Measurements from ENCODE around the gene IQCH.
A peak's percentile ranks its signal among the peaks of the same experiment; 100 is the strongest.

IQCH gene

DNA sequence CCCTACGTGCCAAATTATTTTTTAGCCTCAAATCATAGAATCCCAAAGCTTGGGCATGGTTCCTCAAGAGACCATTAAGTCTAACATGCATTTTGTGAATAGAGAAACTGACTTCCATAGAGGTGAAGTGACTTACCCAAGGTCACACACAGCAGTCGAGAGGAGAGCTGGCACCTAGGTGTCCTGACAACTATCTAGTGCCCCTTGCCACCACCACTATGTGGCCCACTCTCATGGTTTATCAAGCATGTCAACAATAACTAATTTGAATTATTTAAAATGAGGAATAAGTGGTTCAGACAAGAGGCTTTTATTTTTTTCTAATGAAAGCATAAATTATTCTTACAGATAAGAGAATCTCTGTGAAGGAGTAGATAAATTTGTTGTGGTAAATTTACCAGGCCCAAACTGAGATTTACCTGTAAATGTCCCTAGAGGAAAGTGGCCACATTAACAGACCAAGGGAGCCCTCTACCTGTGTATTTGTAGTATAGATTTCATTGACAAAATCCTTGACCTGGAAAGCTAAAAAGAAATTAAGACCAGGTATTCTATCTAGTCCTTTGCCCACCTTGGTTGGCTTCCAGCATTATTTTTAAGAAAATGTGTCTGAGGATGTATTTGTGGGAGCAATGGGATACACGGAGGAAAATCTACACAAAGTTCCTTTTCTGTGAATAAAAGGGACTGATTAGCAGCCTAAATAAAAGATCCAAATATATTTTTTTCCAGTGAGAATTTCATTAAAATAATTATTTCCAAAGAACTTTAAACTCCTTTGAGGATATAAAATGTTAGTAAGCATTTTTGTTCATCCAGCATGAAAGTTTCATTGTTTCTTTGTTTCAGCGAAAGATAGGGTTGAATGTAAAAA, 49.1 kb downstream of the IQCH start:
- peak; percentile 57 for DNase-seq

DNA sequence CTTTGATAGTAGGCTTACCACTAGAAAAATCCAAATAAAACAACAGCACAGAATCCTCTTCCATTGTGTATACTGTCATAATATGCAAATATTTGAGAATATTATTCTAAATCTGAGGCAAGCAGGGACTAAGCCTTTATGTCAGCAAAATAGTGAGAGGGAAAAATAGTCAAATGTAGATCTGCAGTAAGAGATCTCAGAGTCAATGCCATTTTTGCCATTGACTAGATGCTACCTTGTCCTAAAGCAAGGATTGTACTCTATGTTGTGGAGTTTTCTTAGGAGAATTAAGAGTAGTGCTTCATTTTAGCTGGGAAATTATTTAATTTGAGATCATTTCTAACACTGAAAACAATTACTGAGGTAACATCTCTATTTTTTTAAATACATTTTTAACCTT, 50.2 kb downstream of the IQCH start:
- no peak for DNase-seq

DNA sequence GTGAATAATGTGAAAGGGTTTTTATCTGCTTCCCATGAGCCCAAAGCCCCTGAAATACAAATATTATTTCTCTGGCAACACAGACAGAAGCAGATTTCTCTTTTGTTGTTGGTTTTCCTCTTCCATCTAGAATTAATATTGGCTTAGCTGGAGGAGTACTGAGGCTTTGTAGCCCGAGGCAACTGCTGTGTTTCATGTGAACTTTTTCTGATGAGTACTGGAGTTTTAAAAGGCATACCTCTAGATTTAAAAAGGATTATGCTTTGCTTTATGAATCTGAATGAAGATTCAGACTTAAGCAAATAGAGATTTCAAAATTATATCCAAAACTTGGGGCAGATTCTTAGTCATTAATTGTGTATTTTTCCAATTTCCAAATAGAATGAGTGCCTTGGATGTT, 50.9 kb downstream of the IQCH start:
- DNase-seq: no peak

DNA sequence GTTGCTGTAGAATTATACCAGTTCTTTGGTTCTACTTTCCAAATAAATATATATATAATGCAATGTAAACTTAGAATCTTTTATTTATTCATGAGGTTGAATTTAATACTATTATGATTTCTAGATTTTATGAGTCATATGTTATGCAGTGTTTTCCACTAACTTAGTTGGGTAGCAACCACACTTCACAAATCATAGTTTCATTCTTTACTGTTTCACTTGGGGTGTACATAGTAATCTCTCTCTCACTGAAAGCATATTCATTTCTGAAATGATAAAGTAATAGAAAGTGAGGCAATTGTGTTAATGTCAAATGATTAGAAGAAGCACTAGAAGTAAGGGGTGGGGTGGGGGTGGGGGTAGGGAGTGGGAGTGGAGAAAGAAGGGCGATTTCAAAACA, 52.6 kb downstream of the IQCH start:
- no peak for DNase-seq

DNA sequence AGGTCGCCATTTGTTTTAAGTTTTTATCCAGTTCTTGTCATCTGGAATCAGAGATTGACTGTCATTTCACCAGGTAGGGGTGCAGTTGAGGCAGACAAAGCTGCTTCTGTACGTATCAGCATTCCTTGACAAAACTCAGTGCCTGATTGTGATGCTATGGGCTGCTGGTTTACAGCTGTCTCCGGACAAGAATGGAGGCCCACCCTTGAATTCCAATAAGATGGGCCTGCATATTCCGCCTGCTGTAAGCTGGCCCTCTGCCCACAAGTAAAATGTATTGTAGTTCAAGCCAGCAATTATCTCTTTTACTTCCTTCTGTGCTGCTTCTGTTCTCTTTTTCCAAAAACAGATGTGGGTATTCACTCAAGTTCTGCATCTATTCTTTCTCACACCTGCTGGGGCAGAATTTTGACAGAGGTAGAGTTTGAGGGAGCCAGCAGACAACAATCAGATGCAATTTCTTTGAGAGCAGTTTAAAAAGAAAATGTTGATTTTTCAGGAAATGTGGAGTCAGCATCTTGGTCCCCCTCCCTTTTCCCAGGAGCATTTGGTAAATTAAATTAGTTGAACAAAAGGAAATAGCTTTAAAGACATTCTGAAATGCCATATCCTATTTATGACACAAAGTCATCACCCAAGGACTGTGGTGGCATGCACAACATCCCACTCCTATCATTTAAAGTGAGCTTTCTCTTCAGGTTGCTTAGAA, 53.5 kb downstream of the IQCH start:
- DNase-seq: no peak

DNA sequence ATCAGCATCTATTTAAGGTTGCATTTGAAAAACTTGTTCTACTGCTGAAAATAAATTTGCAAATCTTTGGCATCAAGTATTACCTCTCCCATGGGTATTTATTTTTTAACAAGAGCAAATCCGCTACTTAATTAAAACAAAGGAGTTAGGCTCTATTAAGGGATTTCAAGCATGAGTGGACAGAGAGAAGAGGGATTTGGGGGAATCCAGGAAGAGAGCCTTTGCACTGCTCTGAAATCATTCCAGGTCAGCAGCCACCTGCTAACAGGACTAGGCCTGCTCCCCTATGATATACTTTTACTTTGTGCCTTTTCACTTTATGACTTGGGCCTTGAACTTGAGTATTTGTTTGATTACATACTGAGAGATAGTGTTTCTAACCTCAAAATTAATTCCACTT, 57.1 kb downstream of the IQCH start:
- no peak for DNase-seq

DNA sequence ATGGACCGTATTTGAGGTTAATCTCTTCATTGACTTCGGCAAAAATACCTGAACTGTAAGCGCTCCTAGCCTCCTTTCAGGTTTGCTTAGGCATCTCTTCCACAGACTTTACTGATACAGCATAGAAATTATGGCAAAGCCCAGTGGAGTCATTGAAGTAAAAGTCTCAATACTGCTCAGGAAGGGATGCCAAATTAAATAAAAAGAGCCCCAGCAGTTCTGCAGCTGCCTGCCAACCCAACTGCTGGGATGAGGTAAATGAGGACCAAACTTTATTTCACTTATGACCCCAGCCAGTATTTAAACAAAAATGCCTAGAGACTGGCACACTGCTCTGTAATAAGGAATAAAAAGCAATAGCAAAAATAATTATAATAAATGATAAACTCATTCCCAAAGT, 65.4 kb downstream of the IQCH start:
- DNase-seq: no peak

DNA sequence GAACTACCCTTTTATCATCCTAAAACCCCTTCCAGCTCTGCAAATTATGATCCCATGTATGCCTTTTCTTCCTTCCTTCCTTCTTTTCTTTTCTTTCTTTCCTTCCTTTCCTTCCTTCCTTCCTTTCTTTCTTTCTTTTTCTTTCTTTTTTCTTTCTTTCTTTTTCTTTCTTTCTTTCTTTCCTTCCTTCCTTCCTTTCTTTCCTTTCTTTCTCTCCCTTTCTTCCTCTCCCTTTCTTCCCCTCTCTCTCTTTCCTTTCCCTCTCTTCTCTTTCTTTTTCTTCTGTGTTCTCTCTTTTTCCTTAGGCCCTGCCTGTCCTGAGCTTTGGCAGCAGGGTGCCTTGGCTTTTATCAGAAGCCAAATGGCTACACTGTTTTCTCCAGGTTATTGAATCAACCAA, 66.8 kb downstream of the IQCH start:
- DNase-seq: no peak

DNA sequence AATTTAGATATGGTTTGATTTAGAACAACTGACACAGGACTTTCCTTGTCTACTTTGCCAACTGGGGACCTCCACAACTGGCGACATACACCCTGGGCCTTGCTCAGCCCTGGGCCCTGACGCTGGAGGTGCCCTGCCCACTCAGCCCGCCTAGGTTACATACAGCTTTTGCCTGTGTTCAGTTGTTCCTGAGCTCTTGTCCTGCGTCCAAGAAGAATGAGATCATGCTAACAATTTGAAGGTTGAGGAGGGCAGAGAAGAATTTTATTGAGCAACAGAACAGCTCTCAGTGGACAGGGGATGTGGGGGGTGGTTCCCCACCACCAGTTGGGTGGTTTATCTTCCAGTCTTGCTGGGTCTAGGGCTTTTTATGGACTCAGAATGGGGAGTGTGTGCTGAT, 67.9 kb downstream of the IQCH start:
- no peak for DNase-seq

DNA sequence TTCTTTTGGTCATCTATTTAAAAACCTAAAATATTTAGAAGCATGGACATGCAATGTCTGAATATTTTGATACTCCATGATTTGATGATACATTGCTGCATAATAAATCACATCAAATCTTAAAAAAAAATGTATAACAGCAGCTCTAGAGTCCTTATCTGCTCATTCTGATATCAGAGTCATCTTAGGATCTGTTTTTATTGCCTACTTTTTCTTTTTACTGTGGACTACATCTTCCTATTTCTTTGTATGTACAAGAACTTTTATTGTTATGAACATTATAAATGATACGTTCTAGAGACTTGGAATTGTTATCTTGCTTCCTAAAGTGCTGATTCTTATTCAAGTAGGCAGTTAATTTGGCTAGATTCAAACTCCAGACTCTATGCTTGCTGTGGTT, 72.7 kb downstream of the IQCH start:
- no peak for DNase-seq

DNA sequence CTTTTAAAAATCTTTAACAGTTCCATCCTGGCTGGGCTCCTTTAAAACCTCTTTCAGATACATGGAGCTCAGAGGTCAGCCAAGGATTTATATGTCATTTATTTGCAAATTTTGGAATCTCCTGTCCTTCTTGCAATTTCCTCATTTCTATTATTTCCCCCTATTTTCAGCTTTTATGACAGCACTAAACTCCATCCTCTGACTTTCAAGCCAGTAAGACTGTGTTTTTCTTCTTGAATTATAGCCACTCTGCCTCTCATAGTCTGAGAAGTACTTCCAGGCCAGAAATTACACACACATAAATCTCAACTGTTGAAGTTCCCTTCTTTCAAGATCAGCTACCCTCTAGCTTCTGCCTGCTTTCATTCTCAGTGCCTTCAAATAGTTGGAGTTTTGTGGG, 73.2 kb downstream of the IQCH start:
- DNase-seq: no peak

DNA sequence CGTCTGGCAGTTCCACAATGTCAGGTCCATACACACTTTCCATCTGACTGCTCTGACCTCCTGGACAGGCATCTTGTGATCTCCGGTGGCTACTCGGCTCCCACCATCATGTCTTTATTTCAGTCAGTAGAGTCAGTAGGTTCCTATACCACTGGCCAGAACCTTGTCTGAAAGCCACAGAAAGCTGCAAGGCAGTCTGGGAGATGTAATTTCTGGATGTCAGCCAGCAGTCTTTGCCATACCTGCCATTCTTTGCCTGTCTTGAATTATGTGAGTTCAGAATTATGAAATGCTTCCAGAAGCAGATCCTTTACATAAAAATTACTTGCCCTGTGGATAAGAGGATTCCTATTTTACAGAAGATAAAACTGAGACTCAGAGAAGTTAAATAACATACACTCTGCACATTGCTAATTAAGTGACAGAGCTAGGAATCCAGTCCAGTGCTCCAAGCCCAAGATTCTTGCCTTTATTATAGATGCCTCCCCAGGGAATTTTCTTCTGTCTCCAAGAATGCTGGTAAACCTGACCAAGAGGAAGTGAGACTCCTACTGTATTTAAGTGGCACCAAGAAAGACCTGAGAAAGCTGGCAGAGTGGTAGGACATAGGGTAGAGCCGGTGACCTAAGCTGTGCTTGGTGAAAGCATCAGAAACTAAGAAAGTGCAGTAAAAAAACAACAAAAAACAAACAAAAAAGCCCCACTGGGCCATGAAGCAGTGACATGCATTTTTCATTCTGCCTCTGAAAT, 75.6 kb downstream of the IQCH start:
- DNase-seq: no peak

DNA sequence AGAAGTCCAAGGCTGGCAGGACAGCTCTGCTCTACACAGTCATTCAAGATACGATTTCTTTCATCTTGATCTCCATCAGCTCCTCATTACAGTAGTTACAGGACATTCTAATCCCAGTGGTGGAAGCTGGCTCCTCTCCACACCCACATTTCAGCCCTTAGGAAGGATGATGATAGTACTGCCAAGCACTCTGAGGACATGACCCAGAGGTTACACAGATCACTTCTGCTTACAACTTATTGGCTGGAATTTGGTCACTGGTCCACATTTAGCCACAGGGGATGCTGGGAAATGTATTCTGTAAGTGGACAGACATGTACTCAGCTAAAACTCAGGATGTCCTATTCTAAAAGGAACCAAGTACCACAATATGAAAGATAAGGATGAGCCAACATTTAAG, 77.1 kb downstream of the IQCH start:
- no peak for DNase-seq

DNA sequence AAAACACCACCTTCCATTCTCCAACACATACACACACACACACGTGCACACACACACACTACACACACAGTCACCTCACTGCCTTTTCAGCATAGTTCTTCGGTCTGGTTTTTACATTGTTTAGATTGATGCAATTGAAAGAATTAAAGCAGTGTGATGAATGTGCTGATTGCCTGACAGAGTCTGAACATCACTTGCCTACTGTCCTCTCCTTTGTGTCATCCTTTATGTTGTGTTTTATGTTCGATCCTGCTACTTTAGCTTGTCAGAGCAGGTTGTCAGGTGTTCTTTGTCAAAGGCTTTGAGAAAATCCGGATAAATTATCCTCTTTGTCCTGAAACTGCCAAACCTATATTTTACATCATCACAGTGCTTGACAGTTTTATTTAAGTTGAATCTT, 80.4 kb downstream of the IQCH start:
- no peak for DNase-seq

DNA sequence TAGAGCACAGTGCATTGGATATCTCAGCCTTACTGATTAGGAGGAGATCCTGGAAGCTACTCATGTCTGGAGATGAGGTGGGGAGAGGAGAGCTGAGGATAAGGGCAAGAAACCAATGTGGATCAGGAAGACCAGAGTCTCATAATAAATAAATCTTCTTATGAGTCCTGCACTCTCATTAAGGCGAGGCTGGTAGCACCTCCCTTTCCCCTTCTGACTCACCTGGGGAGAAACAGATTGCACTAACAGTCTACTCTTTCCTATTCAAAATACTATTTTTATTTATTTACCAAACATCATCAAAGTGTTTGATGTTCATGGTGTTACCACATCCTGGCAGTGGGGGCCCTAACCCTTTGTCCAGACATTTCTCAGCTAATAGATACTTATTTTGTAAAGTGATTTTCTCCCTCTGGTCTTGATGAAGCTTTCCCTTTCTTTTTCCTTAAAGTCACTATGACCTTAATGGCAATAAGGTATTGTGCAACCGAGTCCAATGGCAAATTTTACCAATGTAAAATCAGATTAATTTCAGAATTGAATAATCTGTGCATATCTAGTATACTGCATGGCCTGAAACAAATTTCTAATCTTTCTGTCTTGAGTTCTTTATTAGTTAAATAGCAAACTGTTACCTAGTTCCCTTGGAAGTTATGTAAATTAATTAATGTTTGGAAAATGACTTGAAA, 81.1 kb downstream of the IQCH start:
- no peak for DNase-seq

DNA sequence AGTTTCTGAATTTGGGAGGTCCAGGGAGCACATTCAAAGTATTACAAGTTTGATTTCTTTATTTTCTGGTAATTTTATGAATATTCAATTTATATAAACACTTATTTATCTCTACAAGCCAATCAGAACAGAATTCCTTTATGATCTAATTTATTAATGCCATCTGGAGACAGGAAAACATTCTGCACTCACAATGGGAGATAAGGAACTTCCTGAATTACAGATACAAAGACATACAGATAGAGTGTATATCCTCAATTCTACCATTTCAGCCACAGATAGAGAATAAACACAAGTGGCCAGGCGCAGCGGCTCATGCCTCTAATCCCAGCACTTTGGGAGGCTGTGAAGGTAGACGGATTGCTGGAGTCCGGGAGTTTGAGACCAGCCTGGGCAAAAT, 86.0 kb downstream of the IQCH start:
- no peak for DNase-seq

DNA sequence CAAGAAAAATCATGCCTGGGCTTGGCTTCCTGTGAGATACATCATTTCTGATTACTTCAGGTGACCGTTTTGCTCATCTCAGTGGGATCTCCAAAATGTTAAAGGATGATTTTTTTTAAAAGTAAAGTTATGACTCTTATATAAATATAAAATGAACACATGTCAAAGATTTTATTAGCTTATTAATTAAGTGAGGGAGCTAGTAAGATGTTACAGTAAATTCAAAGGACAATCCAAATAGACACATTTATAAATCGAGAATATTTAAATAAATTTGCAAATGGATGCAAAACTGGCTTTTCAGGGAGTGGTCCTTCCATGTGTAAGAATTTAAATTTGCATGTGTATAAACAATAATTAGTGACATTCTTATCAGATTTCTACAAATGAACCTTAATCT, 87.0 kb downstream of the IQCH start:
- DNase-seq: no peak

DNA sequence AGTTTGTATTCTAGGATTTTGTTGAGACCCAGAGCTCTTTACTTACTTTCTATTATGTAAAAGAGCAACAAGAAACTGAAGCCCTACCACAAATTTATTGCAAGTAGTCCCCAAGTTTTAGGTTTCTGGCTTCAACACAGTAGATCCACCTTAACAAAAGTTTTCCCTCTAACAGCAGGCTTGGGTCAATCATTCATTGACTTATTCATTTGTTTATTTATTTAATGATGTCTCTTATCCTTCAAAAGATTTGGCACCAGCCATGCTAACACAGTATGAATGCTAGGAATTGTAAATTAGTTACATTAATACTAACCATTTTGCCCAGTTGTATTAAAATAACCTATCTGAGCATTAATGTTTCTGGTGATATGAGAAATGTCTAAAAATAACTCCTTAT, 88.6 kb downstream of the IQCH start:
- DNase-seq: no peak

DNA sequence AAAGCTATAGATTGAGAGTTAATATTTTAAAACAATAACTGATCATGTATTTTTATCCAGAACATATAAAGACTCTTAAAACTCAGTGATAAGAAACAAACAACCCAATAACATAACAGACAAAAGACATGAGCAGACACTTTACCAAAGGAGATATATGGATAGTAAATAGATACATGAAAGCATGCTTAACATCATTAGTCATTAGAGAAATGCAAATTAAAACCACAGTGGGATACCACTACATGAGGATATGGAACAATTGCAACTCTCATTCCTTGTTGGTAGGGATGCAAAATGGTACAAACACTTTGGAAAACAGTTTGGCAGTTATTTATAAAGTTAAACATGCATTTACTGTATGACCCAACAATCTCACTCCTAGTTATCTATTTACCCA, 95.0 kb downstream of the IQCH start:
- DNase-seq: no peak

DNA sequence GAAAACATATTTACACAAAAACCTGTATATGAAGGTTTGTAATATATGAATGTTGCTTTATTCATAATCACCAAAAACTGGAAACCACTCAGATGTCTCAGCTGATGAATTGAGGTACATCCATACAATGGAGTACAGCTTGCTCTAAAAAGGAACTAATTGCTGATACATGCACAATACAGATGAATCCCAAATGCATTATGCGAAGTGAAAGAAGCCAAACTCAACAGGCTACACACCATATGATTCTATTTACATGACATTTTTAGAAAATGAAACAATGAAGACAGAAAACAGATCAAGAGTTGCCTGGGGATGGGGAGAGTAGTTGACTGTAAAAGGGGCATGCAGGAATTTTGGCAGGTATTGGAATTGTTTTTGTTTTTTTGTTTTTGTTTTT, 95.5 kb downstream of the IQCH start:
- DNase-seq: no peak

DNA sequence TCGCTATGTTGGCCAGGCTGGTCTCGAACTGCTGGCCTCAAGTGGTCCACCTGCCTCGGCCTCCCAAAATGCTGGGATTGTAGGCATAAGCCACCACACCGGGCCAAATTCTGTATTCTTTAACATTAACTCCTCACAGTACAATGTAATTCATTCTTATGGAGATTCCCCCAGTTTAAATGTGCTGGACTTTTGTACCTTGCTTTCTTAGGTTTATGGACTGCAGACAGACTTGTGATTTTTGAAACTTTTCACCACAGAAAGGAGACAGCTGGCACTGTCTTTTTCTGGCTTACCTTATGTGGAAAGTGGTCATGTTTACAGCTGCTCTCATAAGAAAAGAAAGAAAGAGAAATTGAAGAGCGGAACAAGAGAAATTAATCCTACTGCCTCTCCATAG, 103.8 kb downstream of the IQCH start:
- no peak for DNase-seq

DNA sequence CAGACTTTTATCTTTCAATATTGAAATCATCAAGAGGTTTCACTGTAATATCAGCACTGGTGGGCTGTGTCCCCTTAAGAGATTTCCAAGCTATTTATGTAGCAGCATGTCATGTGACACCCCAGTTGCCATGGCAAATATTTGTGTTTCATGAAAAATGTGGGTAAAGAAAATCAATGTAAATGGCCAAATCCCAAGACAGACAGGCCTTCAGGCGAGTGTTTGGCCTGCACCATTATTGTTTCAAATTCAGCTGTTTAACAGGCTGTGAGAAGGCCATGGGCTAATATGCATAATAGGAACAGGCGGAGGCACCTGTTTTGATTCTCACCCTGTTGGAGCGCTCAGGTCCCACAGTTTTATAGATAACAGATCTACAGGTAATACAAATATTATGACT, 104.2 kb downstream of the IQCH start:
- DNase-seq: no peak

DNA sequence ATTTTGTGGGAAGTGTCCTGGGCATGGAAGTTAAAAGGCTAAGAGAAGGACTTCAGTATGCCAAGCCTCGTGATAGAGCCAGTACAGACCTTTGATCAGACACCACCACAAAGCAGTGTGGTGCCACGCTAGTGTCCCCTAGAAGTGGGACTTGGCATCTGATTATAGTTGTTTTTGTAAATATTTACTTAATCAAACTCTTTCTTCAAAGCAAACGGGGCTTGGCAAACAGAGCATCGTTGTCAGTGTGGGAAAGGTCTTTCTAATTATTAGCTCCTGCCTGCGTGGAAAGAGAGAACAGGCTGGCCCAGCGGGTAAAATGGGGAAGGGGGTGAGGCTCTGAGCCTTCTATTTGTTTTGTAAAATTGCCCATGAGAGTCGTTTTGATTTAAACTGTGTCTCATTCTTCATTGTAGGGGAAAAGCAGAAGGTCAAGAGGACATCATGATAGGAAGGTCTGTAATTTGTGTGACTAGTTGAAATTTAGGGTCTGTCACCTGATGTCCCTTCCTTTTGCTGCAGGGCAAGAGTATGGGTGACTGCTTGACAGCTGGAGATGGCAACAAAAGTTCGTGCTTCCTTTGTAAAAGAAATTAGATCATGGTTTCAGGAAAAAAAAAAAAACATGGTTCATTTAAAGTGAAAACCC, 105.0 kb downstream of the IQCH start:
- DNase-seq: peak; percentile 35

Measured in NCI-H1105 treated with DMSO at 0.1 percent for 48 hours (cell line).